HCT116 (cell line): Measurements from ENCODE around the gene RUFY1. TPM values are rescaled to one million over a fixed set of nuclear protein-coding genes. Genes with fewer than 3 reads are reported as not detected.

Experiments
- ATAC-seq: fragments of 200-7000 bp; cut with Tn5 transposase; 2 replicates; pipeline ENCODE4 v1.9.1; 2020; ENCODE audit warnings: mild to moderate bottlenecking, moderate library complexity
- BruUV-seq: library from RNA; stranded (reverse); fragments of 400-500 nt; replicated peaks from 2 replicates; lab custom pipeline; 2021; lab: Mats Ljungman, UMichigan
- CTCF ChIA-PET: fragments of 300-600 bp; sonication (Branson Sonifier 250); formaldehyde crosslinking; loops from one replicate; lab custom pipeline; 2021; ENCODE audit warnings: antibody characterized with exemption; lab: Charles Lee
- POLR2A ChIA-PET: fragments of 300-600, 350-600 bp; sonication (Branson Sonifier 250); formaldehyde crosslinking; loops from one replicate; lab custom pipeline; 2021; ENCODE audit warnings: antibody characterized with exemption; lab: Charles Lee
- RAD21 ChIA-PET, 2 experiments: fragments of 300-600 bp; sonication (Branson Sonifier 250); formaldehyde crosslinking; loops; one replicate each; lab custom pipeline; 2023; ENCODE audit warnings: low total read pairs in 2 of 2; ENCODE audit not compliant: uncharacterized antibody in 2 of 2, unreplicated experiment in 2 of 2, low non-redundant PET in 1 of 2; lab: Charles Lee
- DNase-seq: peaks from one replicate; pipeline ENCODE4 v3.0.0-alpha.2; 2010; ENCODE audit warnings: low read depth, low spot score
- H2AFZ ChIP-seq: fragments of 200-600 bp; shearing (Covaris generic), sonication (generic); 2 replicates; pipeline ENCODE4 v1.6.1; 2017; ENCODE audit warnings: low read depth, mixed run types, mixed read lengths, antibody characterized with exemption, low read length; ENCODE audit not compliant: poor library complexity, severe bottlenecking
- H3K27ac ChIP-seq: 2 replicates; pipeline ENCODE4 v1.5.1; 2012; ENCODE audit warnings: low read depth, low read length
- H3K27me3 ChIP-seq: fragments of 200-600 bp; sonication (generic); 2 replicates; pipeline ENCODE4 v1.6.1; 2016; ENCODE audit warnings: mixed run types, low read length, mixed read lengths; ENCODE audit not compliant: insufficient read depth
- H3K36me3 ChIP-seq, 2 experiments: fragments of 200-500 bp in 1 of 2; fragments of 200-600 bp in 1 of 2; sonication (Bioruptor generic) in 1 of 2; sonication (generic) in 1 of 2; 2 replicates each; pipeline versions ENCODE4 v1.5.1 to v1.6.1; 2014 to 2016; ENCODE audit warnings: low read length in 2 of 2, inconsistent platforms in 1 of 2, mixed read lengths in 1 of 2, mixed run types in 1 of 2; ENCODE audit not compliant: insufficient read depth in 2 of 2, control insufficient read depth in 1 of 2
- H3K4me1 ChIP-seq, 2 experiments: fragments of 200-600 bp in 1 of 2; sonication (generic) in 1 of 2; 2 replicates each; pipeline versions ENCODE4 v1.5.1 to v1.6.1; 2012 to 2017; ENCODE audit warnings: low read length in 2 of 2, inconsistent platforms in 1 of 2, mild to moderate bottlenecking in 1 of 2, mixed read lengths in 1 of 2, mixed run types in 1 of 2, moderate library complexity in 1 of 2; ENCODE audit not compliant: insufficient read depth in 2 of 2, control insufficient read depth in 1 of 2
- H3K4me2 ChIP-seq: fragments of 200-600 bp; sonication (generic); 2 replicates; pipeline ENCODE4 v1.6.1; 2017; ENCODE audit warnings: mixed run types, low read length, mixed read lengths
- H3K4me3 ChIP-seq, 2 experiments: fragments of 200-600 bp in 1 of 2; sonication (generic) in 1 of 2; replicated peaks in 1 of 2; 2 replicates each; pipeline ENCODE4 v1.5.1; 2011 to 2016; ENCODE audit warnings: low read length in 2 of 2, control low read depth in 1 of 2, low read depth in 1 of 2, mild to moderate bottlenecking in 1 of 2, mixed read lengths in 1 of 2, mixed run types in 1 of 2
- H3K79me2 ChIP-seq: fragments of 200-600 bp; sonication (generic); 2 replicates; pipeline ENCODE4 v1.6.1; 2017; ENCODE audit warnings: mild to moderate bottlenecking, mixed run types, low read length, moderate library complexity, mixed read lengths; ENCODE audit not compliant: insufficient read depth
- H3K9ac ChIP-seq: fragments of 200-600 bp; sonication (generic); 2 replicates; pipeline ENCODE4 v1.6.1; 2016; ENCODE audit warnings: low read length, mixed read lengths
- H3K9me2 ChIP-seq: fragments of 200-600 bp; sonication (generic), shearing (Covaris generic); 2 replicates; pipeline ENCODE4 v1.6.1; 2017; ENCODE audit warnings: mixed run types, mild to moderate bottlenecking, moderate library complexity; ENCODE audit not compliant: insufficient read depth
- H3K9me3 ChIP-seq, 2 experiments: fragments of 200-500 bp in 1 of 2; fragments of 200-600 bp in 1 of 2; sonication (Bioruptor generic) in 1 of 2; sonication (generic) in 1 of 2; 2 replicates each; pipeline ENCODE4 v1.6.1; 2014 to 2017; ENCODE audit warnings: low read length in 2 of 2, mixed read lengths in 2 of 2, inconsistent platforms in 1 of 2, low read depth in 1 of 2, mild to moderate bottlenecking in 1 of 2, mixed run types in 1 of 2, moderate library complexity in 1 of 2; ENCODE audit not compliant: control insufficient read depth in 1 of 2, insufficient read depth in 1 of 2
- H4K20me1 ChIP-seq: fragments of 200-600 bp; sonication (generic), shearing (Covaris generic); 2 replicates; pipeline ENCODE4 v1.6.1; 2017; ENCODE audit warnings: mixed run types, mild to moderate bottlenecking, moderate library complexity; ENCODE audit not compliant: insufficient read depth
- CBX3 ChIP-seq: IDR thresholded peaks from 2 replicates; pipeline ENCODE4 v1.6.1; 2012; ENCODE audit warnings: low read depth
- CEBPB ChIP-seq: IDR thresholded peaks from 2 replicates; pipeline ENCODE4 v1.6.1; 2012; ENCODE audit warnings: low read depth
- EGR1 ChIP-seq: IDR thresholded peaks from 2 replicates; pipeline ENCODE4 v1.6.1; 2012; ENCODE audit warnings: low read depth
- ELF1 ChIP-seq: IDR thresholded peaks from 2 replicates; pipeline ENCODE4 v1.6.1; 2012; ENCODE audit warnings: low read depth, borderline replicate concordance
- EZH2phosphoT487 ChIP-seq: fragments of 200-600 bp; IDR thresholded peaks from 2 replicates; pipeline ENCODE4 v1.6.1; 2018; ENCODE audit warnings: antibody characterized with exemption, borderline replicate concordance
- FOSL1 ChIP-seq: IDR thresholded peaks from 2 replicates; pipeline ENCODE4 v1.6.1; 2012; ENCODE audit warnings: low read depth
- POLR2AphosphoS5 ChIP-seq: IDR thresholded peaks from 2 replicates; pipeline ENCODE4 v1.6.1; 2011; ENCODE audit warnings: mild to moderate bottlenecking, low read depth, low read length, moderate library complexity
- SP1 ChIP-seq: IDR thresholded peaks from 2 replicates; pipeline ENCODE4 v1.6.1; 2012; ENCODE audit warnings: low read depth
- TCF7L2 ChIP-seq: IDR thresholded peaks from 2 replicates; pipeline ENCODE4 v1.7.0; 2011; ENCODE audit warnings: borderline replicate concordance, inconsistent platforms; ENCODE audit not compliant: insufficient read depth, insufficient read length; ENCODE audit errors: extremely low read depth
- YY1 ChIP-seq: IDR thresholded peaks from 2 replicates; pipeline ENCODE4 v1.6.1; 2011; ENCODE audit warnings: low read length, low read depth, moderate library complexity, mild to moderate bottlenecking; ENCODE audit not compliant: insufficient replicate concordance; ENCODE audit errors: extremely low read depth
- ZFX ChIP-seq: fragments of 450-650 bp; IDR thresholded peaks from 2 replicates; pipeline ENCODE4 v1.6.1; 2017
- ZNF274 ChIP-seq: fragments of 200-500 bp; sonication (Bioruptor generic); IDR thresholded peaks from 2 replicates; pipeline ENCODE4 v1.6.1; 2014; ENCODE audit warnings: mild to moderate bottlenecking, low read depth, low read length, inconsistent platforms
- intact Hi-C: fragments of 100-400 bp; cut with micrococcal nuclease; formaldehyde crosslinking; loops from 2 replicates; pipeline ENCODE4 v1.10.0; 2022
- total RNA-seq: library from RNA; stranded (reverse); gene quantifications from one replicate; pipeline ENCODE4 v1.2.1, GENCODE V29; 2021; ENCODE audit not compliant: unreplicated experiment
- TF ChIP-seq, protein P1 (sequence below): IDR thresholded peaks from 2 replicates; pipeline ENCODE4 v1.6.1; 2012
- TF ChIP-seq, protein P2 (sequence below): IDR thresholded peaks from 2 replicates; pipeline ENCODE4 v1.6.1; 2012
- TF ChIP-seq, protein P3 (sequence below): IDR thresholded peaks from 2 replicates; pipeline ENCODE4 v1.6.1; 2012; ENCODE audit warnings: low read depth
- TF ChIP-seq, protein P4 (sequence below): IDR thresholded peaks from 2 replicates; pipeline ENCODE4 v1.6.1; 2011; ENCODE audit warnings: mild to moderate bottlenecking, low read length, moderate library complexity; ENCODE audit not compliant: insufficient replicate concordance; ENCODE audit errors: extremely low read depth

RUFY1 gene
- total RNA-seq, 1 experiment from 2014 or later: 32.9 TPM

DNA sequence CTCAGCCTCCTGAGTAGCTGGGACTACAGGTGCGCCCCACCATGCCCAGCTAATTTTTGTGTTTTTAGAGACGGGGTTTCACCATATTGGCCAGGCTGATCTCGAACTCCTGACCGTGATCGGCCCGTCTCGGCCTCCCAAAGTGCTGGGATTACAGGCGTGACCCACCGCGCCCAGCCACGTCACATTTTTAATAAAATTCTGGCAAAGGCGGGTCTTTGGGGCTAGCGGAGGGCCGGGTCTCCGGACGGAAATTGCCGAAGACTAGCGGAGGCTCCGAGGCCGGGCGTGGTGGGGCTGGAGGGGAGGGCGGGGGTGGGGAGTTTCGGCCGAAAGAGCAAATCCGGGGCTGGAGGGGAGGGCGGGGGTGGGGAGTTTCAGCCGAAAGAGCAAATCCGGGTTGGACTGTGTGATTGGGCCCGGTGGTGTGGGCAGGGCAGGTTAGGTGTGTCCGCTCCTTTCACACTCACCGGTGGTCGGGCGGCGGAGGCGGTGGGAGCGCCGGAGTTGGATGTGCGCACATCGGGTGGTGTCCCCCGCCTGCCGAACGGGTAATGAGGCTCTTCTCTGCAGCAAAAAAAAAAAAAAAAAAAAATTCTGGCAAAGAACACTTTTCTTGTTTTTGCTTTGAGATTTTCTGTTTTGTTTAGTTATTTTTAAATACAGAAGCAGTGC is 27.1 kb downstream of the RUFY1 start (continued):
- TF ChIP-seq TCF7L2: no peak
- TF ChIP-seq, protein P1, sequence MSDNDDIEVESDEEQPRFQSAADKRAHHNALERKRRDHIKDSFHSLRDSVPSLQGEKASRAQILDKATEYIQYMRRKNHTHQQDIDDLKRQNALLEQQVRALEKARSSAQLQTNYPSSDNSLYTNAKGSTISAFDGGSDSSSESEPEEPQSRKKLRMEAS: no peak

DNA sequence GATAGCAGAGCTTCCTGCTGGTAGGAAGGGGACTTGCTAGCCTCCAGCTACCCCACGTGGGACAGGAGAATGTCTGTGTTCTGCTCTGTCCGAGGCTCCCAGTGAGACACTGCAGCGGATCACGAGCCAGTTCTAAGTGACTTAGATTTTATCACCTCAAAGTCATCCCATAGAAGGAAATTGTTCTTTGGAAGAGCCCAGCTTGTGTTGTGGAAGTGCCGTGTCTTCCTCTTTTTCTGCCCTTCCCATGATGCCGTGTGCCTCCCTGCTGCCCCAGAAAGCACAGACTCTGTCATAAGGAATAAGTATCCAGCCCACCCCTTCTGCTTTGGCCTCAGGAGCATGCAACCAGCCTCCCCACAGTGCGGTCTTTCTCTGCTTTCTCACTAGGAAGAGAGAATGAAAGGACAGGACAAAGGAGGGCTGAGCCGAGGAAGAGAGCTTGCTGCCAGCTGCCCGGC is 35.6 kb downstream of the RUFY1 start:
- no peak for TF ChIP-seq ZNF274
- no peak for TF ChIP-seq SP1
- TF ChIP-seq EGR1: no peak
- TF ChIP-seq FOSL1: no peak
- TF ChIP-seq CBX3: no peak
- TF ChIP-seq POLR2AphosphoS5: no peak
- no peak for TF ChIP-seq ZFX
- no peak for TF ChIP-seq CEBPB
- TF ChIP-seq, protein P2, sequence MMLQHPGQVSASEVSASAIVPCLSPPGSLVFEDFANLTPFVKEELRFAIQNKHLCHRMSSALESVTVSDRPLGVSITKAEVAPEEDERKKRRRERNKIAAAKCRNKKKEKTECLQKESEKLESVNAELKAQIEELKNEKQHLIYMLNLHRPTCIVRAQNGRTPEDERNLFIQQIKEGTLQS: no peak
- no peak for TF ChIP-seq TCF7L2
- TF ChIP-seq, protein P3, sequence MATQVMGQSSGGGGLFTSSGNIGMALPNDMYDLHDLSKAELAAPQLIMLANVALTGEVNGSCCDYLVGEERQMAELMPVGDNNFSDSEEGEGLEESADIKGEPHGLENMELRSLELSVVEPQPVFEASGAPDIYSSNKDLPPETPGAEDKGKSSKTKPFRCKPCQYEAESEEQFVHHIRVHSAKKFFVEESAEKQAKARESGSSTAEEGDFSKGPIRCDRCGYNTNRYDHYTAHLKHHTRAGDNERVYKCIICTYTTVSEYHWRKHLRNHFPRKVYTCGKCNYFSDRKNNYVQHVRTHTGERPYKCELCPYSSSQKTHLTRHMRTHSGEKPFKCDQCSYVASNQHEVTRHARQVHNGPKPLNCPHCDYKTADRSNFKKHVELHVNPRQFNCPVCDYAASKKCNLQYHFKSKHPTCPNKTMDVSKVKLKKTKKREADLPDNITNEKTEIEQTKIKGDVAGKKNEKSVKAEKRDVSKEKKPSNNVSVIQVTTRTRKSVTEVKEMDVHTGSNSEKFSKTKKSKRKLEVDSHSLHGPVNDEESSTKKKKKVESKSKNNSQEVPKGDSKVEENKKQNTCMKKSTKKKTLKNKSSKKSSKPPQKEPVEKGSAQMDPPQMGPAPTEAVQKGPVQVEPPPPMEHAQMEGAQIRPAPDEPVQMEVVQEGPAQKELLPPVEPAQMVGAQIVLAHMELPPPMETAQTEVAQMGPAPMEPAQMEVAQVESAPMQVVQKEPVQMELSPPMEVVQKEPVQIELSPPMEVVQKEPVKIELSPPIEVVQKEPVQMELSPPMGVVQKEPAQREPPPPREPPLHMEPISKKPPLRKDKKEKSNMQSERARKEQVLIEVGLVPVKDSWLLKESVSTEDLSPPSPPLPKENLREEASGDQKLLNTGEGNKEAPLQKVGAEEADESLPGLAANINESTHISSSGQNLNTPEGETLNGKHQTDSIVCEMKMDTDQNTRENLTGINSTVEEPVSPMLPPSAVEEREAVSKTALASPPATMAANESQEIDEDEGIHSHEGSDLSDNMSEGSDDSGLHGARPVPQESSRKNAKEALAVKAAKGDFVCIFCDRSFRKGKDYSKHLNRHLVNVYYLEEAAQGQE: no peak
- TF ChIP-seq EZH2phosphoT487: no peak
- TF ChIP-seq, protein P4, sequence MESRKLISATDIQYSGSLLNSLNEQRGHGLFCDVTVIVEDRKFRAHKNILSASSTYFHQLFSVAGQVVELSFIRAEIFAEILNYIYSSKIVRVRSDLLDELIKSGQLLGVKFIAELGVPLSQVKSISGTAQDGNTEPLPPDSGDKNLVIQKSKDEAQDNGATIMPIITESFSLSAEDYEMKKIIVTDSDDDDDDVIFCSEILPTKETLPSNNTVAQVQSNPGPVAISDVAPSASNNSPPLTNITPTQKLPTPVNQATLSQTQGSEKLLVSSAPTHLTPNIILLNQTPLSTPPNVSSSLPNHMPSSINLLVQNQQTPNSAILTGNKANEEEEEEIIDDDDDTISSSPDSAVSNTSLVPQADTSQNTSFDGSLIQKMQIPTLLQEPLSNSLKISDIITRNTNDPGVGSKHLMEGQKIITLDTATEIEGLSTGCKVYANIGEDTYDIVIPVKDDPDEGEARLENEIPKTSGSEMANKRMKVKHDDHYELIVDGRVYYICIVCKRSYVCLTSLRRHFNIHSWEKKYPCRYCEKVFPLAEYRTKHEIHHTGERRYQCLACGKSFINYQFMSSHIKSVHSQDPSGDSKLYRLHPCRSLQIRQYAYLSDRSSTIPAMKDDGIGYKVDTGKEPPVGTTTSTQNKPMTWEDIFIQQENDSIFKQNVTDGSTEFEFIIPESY: no peak
- TF ChIP-seq ELF1: no peak
- TF ChIP-seq YY1: no peak
- no peaks in the 10 kb centered on the region for H3K4me1 ChIP-seq
- CTCF ChIA-PET: no interaction called here
- no peaks in the 10 kb centered on the region for H4K20me1 ChIP-seq
- no peak overlapping the region for H3K27ac ChIP-seq
- no peak overlapping the region for H2AFZ ChIP-seq
- no peak overlapping the region for H3K9ac ChIP-seq
- H3K4me3 ChIP-seq: no peak overlapping the region
- no peaks in the 10 kb centered on the region for H3K27me3 ChIP-seq
- DNase-seq: no peak
- H3K9me2 ChIP-seq: no peaks in the 10 kb centered on the region
- H3K79me2 ChIP-seq: no peaks in the 10 kb centered on the region
- no peaks in the 10 kb centered on the region for H3K9me3 ChIP-seq
- H3K4me2 ChIP-seq: no peak overlapping the region
- BruUV-seq: no TSS peak
- POLR2A ChIA-PET: no interaction called here
- RAD21 ChIA-PET: no interaction called here
- peaks cover 10 to 16% of the 10 kb centered on the region in 2 experiments; a peak in 3 of 4 replicates for H3K36me3 ChIP-seq
- ATAC-seq: no peak
- intact Hi-C loops: no loop called here
